ENCODE measurements around the gene KIF26B. TPM values are rescaled to one million over a fixed set of nuclear protein-coding genes. Genes with fewer than 3 reads are reported as not detected.

KIF26B gene
- total RNA-seq, 1 donor from 2014 or later, result 3.5 TPM

- H3K9me3 ChIP-seq (replicated peaks), result peaks cover 16% of the 10 kb centered on the region
- no peak overlapping the region for H3K27ac ChIP-seq (replicated peaks)
- peaks cover 14% of the 10 kb centered on the region for H3K27me3 ChIP-seq (ENCODE audit: low read depth)
- no peaks in the 10 kb centered on the region for H3K36me3 ChIP-seq
- H3K4me1 ChIP-seq, result no peaks in the 10 kb centered on the region
- intact Hi-C loops (cut with micrococcal nuclease), result no loop called here
- H3K4me3 ChIP-seq, result no peak overlapping the region
- TF ChIP-seq CTCF (IDR thresholded peaks at IDR 0.05; ENCODE audit: borderline replicate concordance), result no peak
- DNase-seq, result no peak
These were observed 116.2 kb downstream of the KIF26B start for GRCh38 chr1:245270972-245271371.

GRCh38 chr1:245272676-245273075 is 117.9 kb downstream of the KIF26B start:
- Histone ChIP-seq H3K4me1 (no peaks in the 10 kb centered on the region), H3K36me3 (no peaks in the 10 kb centered on the region), H3K4me3 (no peak overlapping the region), H3K27me3 (ENCODE audit: low read depth) (peaks cover 27% of the 10 kb centered on the region), H3K9me3 (replicated peaks) (peaks cover 16% of the 10 kb centered on the region), H3K27ac (replicated peaks) (no peak overlapping the region)
- no peak for DNase-seq
- intact Hi-C loops (cut with micrococcal nuclease), result no loop called here
- TF ChIP-seq CTCF (IDR thresholded peaks at IDR 0.05; ENCODE audit: borderline replicate concordance), result no peak

- H3K27me3 ChIP-seq (ENCODE audit: low read depth), result peaks cover 32% of the 10 kb centered on the region
- intact Hi-C loops (cut with micrococcal nuclease), result no loop called here
- H3K36me3 ChIP-seq, result no peaks in the 10 kb centered on the region
- H3K4me1 ChIP-seq, result no peaks in the 10 kb centered on the region
- no peak overlapping the region for H3K27ac ChIP-seq (replicated peaks)
- H3K9me3 ChIP-seq (replicated peaks), result peaks cover 7% of the 10 kb centered on the region
- TF ChIP-seq CTCF (IDR thresholded peaks at IDR 0.05; ENCODE audit: borderline replicate concordance), result no peak
- no peak for DNase-seq
- H3K4me3 ChIP-seq, result no peak overlapping the region
These were observed 121.7 kb downstream of the KIF26B start for GRCh38 chr1:245276445-245276844.

GRCh38 chr1:245277276-245277675 is 122.5 kb downstream of the KIF26B start:
- no peak overlapping the region for H3K4me3 ChIP-seq
- DNase-seq, result no peak
- intact Hi-C loops (cut with micrococcal nuclease), result no loop called here

GRCh38 chr1:245278846-245279245 is 124.1 kb downstream of the KIF26B start:
- intact Hi-C loops (cut with micrococcal nuclease), result no loop called here
- Histone ChIP-seq H3K4me1 (no peaks in the 10 kb centered on the region), H3K36me3 (no peaks in the 10 kb centered on the region), H3K4me3 (no peak overlapping the region), H3K27ac (replicated peaks) (no peak overlapping the region), H3K9me3 (replicated peaks) (peaks cover 12% of the 10 kb centered on the region), H3K27me3 (ENCODE audit: low read depth) (peaks cover 26% of the 10 kb centered on the region)
- no peak for DNase-seq
- TF ChIP-seq CTCF (IDR thresholded peaks at IDR 0.05; ENCODE audit: borderline replicate concordance), result no peak

More at GRCh38 chr1:245277276-245277675, 122.5 kb downstream of the KIF26B start:
- peaks cover under 1% of the 10 kb centered on the region for H3K9me3 ChIP-seq (replicated peaks)
- peaks cover 26% of the 10 kb centered on the region for H3K27me3 ChIP-seq (ENCODE audit: low read depth)
- H3K27ac ChIP-seq (replicated peaks), result no peak overlapping the region
- no peaks in the 10 kb centered on the region for H3K36me3 ChIP-seq
- TF ChIP-seq CTCF (IDR thresholded peaks at IDR 0.05; ENCODE audit: borderline replicate concordance), result no peak
- no peaks in the 10 kb centered on the region for H3K4me1 ChIP-seq

- Histone ChIP-seq H3K27me3 (ENCODE audit: low read depth) (peaks cover 26% of the 10 kb centered on the region), H3K27ac (replicated peaks) (no peak overlapping the region), H3K4me3 (no peak overlapping the region), H3K9me3 (replicated peaks) (peaks cover 12% of the 10 kb centered on the region), H3K4me1 (no peaks in the 10 kb centered on the region), H3K36me3 (no peaks in the 10 kb centered on the region)
- TF ChIP-seq CTCF (IDR thresholded peaks at IDR 0.05; ENCODE audit: borderline replicate concordance), result no peak
- intact Hi-C loops (cut with micrococcal nuclease), result no loop called here
- DNase-seq, result no peak
These were observed 124.6 kb downstream of the KIF26B start for GRCh38 chr1:245279346-245279745.
